A172 (cell line): ENCODE results near the gene CAPN8. TPM values are rescaled to one million over a fixed set of nuclear protein-coding genes. Genes with fewer than 3 reads are reported as not detected.

Experiments used
- DNase-seq: peaks from one replicate; pipeline ENCODE4 v3.0.0-alpha.2; 2015; ENCODE audit warnings: low spot score
- total RNA-seq: library from RNA; depleted of rRNA; stranded (reverse); fragments of >200 nt; shearing (Covaris generic); gene quantifications from 2 replicates; pipeline ENCODE4 v1.2.3, GENCODE V29; 2014; rRNA removed

Gene CAPN8
- not detected in 2 replicates for total RNA-seq

- DNase-seq = no peak
Observed at GRCh38 chr1:223665592-223666312, at the start of gene CAPN8. Gene CAPN8 (minus strand): TSS chr1:223665701. CDS start chr1:223665646, 55 bp downstream.

- DNase-seq = peak; percentile 97
Observed at GRCh38 chr1:223714849-223715603, 49.5 kb upstream of the CAPN8 start.

- DNase-seq = no peak
Observed at GRCh38 chr1:223714421-223714724, 48.9 kb upstream of the CAPN8 start.

- DNase-seq = peak; percentile 66
Observed at GRCh38 chr1:223713546-223714420, 48.3 kb upstream of the CAPN8 start.

- no peak for DNase-seq
Observed at GRCh38 chr1:223712850-223713474, 47.5 kb upstream of the CAPN8 start.

GRCh38 chr1:223712194-223712849 lies 46.8 kb upstream of the CAPN8 start, which contains the start of gene CAPN2:
Gene CAPN2 (plus strand): TSS chr1:223712539. CDS start chr1:223712641, 102 bp downstream.
- peak; percentile 69 for DNase-seq

- no peak for DNase-seq
Observed at GRCh38 chr1:223711747-223712193, 46.3 kb upstream of the CAPN8 start.

- peak; percentile 66 for DNase-seq
Observed at GRCh38 chr1:223711173-223711572, 45.7 kb upstream of the CAPN8 start.

GRCh38 chr1:223710179-223711133 lies 45.0 kb upstream of the CAPN8 start:
- DNase-seq = no peak

- no peak for DNase-seq
Observed at GRCh38 chr1:223709598-223709997, 44.1 kb upstream of the CAPN8 start.

GRCh38 chr1:223708651-223709268 lies 43.3 kb upstream of the CAPN8 start:
- no peak for DNase-seq

GRCh38 chr1:223708001-223708359 lies 42.5 kb upstream of the CAPN8 start:
- DNase-seq = no peak

- DNase-seq = peak; percentile 100
Observed at GRCh38 chr1:223707256-223708000, 41.9 kb upstream of the CAPN8 start.

- peak; percentile 91 for DNase-seq
Observed at GRCh38 chr1:223706077-223706973, 40.8 kb upstream of the CAPN8 start.

- peak; percentile 70 for DNase-seq
Observed at GRCh38 chr1:223704921-223705878, 39.7 kb upstream of the CAPN8 start.

- DNase-seq = no peak
Observed at GRCh38 chr1:223703668-223704013, 38.1 kb upstream of the CAPN8 start.
